NCI-H1048 (cell line): ENCODE measurements around the gene MOB4.

Source experiments
- DNase-seq: peaks from one replicate; lab custom pipeline; 2025; lab: John Stamatoyannopoulos, UW

The MOB4 gene

GRCh38 chr2:197591339-197592072, 75.6 kb downstream of the MOB4 start:
- DNase-seq, result no peak

GRCh38 chr2:197596766-197597165, 80.9 kb downstream of the MOB4 start:
- no peak for DNase-seq

- no peak for DNase-seq
These were observed 81.3 kb downstream of the MOB4 start for GRCh38 chr2:197597166-197597565.

GRCh38 chr2:197598450-197598849, 82.6 kb downstream of the MOB4 start:
- no peak for DNase-seq

- DNase-seq, result no peak
These were observed 83.6 kb downstream of the MOB4 start for GRCh38 chr2:197599285-197599965.

GRCh38 chr2:197600306-197600705, 84.4 kb downstream of the MOB4 start:
- DNase-seq, result no peak

- DNase-seq, result no peak
These were observed 85.9 kb downstream of the MOB4 start for GRCh38 chr2:197601726-197602125.
